ENCODE data around the gene GPSM1. TPM values are rescaled to one million over a fixed set of nuclear protein-coding genes. Genes with fewer than 3 reads are reported as not detected.

The GPSM1 gene
- total RNA-seq, 1 experiment from 2014 or later: 14.2 TPM

DNA sequence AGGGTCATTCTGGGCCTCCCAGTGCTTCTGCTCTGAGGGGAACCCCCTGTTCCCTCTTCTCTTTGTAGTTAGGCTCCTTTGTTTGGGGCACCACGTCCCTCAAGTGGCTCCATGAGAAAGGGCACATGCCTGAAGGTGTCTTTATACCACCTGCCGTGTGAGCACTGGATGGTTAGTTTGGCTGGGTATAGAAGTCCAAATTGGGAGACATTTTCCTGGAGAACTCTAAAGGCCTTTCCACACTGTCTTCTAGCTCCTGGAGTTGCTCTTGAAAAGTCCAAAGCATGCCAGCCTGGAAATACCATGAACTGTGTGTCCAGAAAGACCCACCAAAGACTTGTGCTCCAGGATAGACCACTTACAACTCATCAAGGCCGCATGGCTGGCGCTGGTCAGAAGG is 12.4 kb upstream of the GPSM1 start (continued):
- TF ChIP-seq, protein P1, sequence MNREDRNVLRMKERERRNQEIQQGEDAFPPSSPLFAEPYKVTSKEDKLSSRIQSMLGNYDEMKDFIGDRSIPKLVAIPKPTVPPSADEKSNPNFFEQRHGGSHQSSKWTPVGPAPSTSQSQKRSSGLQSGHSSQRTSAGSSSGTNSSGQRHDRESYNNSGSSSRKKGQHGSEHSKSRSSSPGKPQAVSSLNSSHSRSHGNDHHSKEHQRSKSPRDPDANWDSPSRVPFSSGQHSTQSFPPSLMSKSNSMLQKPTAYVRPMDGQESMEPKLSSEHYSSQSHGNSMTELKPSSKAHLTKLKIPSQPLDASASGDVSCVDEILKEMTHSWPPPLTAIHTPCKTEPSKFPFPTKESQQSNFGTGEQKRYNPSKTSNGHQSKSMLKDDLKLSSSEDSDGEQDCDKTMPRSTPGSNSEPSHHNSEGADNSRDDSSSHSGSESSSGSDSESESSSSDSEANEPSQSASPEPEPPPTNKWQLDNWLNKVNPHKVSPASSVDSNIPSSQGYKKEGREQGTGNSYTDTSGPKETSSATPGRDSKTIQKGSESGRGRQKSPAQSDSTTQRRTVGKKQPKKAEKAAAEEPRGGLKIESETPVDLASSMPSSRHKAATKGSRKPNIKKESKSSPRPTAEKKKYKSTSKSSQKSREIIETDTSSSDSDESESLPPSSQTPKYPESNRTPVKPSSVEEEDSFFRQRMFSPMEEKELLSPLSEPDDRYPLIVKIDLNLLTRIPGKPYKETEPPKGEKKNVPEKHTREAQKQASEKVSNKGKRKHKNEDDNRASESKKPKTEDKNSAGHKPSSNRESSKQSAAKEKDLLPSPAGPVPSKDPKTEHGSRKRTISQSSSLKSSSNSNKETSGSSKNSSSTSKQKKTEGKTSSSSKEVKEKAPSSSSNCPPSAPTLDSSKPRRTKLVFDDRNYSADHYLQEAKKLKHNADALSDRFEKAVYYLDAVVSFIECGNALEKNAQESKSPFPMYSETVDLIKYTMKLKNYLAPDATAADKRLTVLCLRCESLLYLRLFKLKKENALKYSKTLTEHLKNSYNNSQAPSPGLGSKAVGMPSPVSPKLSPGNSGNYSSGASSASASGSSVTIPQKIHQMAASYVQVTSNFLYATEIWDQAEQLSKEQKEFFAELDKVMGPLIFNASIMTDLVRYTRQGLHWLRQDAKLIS (CRISPR knock-in tag; IDR thresholded peaks at IDR 0.05; ENCODE audit: borderline replicate concordance): no peak
- no peak for TF ChIP-seq RELA (CRISPR knock-in tag; IDR thresholded peaks at IDR 0.05; ENCODE audit: borderline replicate concordance)

- no peak for TF ChIP-seq FOXK1 (CRISPR knock-in tag; IDR thresholded peaks at IDR 0.05)
- no peak for TF ChIP-seq ZBTB43 (CRISPR knock-in tag; IDR thresholded peaks at IDR 0.05)
- TF ChIP-seq NFATC4 (CRISPR knock-in tag; IDR thresholded peaks at IDR 0.05): no peak
- no peak for TF ChIP-seq TEAD4 (CRISPR knock-in tag; IDR thresholded peaks at IDR 0.05)
- no peak for TF ChIP-seq ELF4 (CRISPR knock-in tag; IDR thresholded peaks at IDR 0.05; ENCODE audit: low read depth)
- TF ChIP-seq ZNF671 (CRISPR knock-in tag; IDR thresholded peaks at IDR 0.05): no peak
- TF ChIP-seq, protein P2, sequence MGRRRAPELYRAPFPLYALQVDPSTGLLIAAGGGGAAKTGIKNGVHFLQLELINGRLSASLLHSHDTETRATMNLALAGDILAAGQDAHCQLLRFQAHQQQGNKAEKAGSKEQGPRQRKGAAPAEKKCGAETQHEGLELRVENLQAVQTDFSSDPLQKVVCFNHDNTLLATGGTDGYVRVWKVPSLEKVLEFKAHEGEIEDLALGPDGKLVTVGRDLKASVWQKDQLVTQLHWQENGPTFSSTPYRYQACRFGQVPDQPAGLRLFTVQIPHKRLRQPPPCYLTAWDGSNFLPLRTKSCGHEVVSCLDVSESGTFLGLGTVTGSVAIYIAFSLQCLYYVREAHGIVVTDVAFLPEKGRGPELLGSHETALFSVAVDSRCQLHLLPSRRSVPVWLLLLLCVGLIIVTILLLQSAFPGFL (CRISPR knock-in tag; IDR thresholded peaks at IDR 0.05; ENCODE audit: borderline replicate concordance): no peak
- TF ChIP-seq SP1 (CRISPR knock-in tag; conservative IDR thresholded peaks at IDR 0.05): no peak
- no peak for TF ChIP-seq E2F5 (CRISPR knock-in tag; IDR thresholded peaks at IDR 0.05)
- H3K4me3 Mint-ChIP-seq: no peak overlapping the region
- ChIA-PET CTCF (no interaction called here), POLR2A (no interaction called here)
- no peak for ATAC-seq
- H3K4me1 Mint-ChIP-seq: no peaks in the 10 kb centered on the region
- no peak overlapping the region for H3K27ac Mint-ChIP-seq
- H3K9me3 Mint-ChIP-seq: peaks cover 34% of the 10 kb centered on the region
- no peak for DNase-seq (ENCODE audit: low spot score)
- peaks cover 20% of the 10 kb centered on the region for H3K36me3 Mint-ChIP-seq
- H3K27me3 Mint-ChIP-seq (ENCODE audit: low read depth): no peaks in the 10 kb centered on the region; the same call in 1 of the 2 replicates
Observed at GRCh38 chr9:136316271-136316751, 11.0 kb upstream of the GPSM1 start.

GRCh38 chr9:136316896-136317676 is 10.3 kb upstream of the GPSM1 start:
- Mint-ChIP-seq H3K9me3 (peaks cover 34% of the 10 kb centered on the region), H3K4me1 (no peaks in the 10 kb centered on the region), H3K4me3 (no peak overlapping the region), H3K27me3 (ENCODE audit: low read depth) (no peaks in the 10 kb centered on the region; the same call in 1 of the 2 replicates), H3K27ac (no peak overlapping the region), H3K36me3 (peaks cover 20% of the 10 kb centered on the region)
- ATAC-seq: no peak
- ChIA-PET CTCF (interaction anchor here (0.6 kb wide), 1 partner anchor 24 kb away, joined by 3 read pairs; no protein-coding TSS in a partner anchor), POLR2A (interaction anchor here (0.6 kb wide), 1 partner anchor 92 kb away, joined by 3 read pairs; no protein-coding TSS in a partner anchor)
- no peak for DNase-seq (ENCODE audit: low spot score)
- TF ChIP-seq TEAD4 (CRISPR knock-in tag; IDR thresholded peaks at IDR 0.05) (no peak), E2F1 (CRISPR knock-in tag; IDR thresholded peaks at IDR 0.05) (no peak), E2F5 (CRISPR knock-in tag; IDR thresholded peaks at IDR 0.05) (no peak), ZNF512 (CRISPR knock-in tag; IDR thresholded peaks at IDR 0.05; ENCODE audit: borderline replicate concordance) (no peak), ZNF396 (CRISPR knock-in tag; IDR thresholded peaks at IDR 0.05; ENCODE audit: borderline replicate concordance) (no peak), ESRRA (CRISPR knock-in tag; IDR thresholded peaks at IDR 0.05; ENCODE audit: borderline replicate concordance) (no peak)
- TF ChIP-seq, protein P1 (CRISPR knock-in tag; IDR thresholded peaks at IDR 0.05; ENCODE audit: borderline replicate concordance): no peak

All from WTC11 (cell line).